ENCODE data around the gene CFAP65.

The CFAP65 gene

GRCh38 chr2:218981390-218981880, 59.9 kb downstream of the CFAP65 start:
- no peak overlapping the region for H3K4me3 ChIP-seq (ENCODE audit: low read depth, low read length)
- no peak for TF ChIP-seq CTCF (IDR thresholded peaks at IDR 0.05; ENCODE audit: borderline replicate concordance, insufficient read depth, low read depth, low read length)

- TF ChIP-seq CTCF (IDR thresholded peaks at IDR 0.05; ENCODE audit: borderline replicate concordance, insufficient read depth, low read depth, low read length) = no peak
- no peak overlapping the region for H3K4me3 ChIP-seq (ENCODE audit: low read depth, low read length)
These were observed 60.5 kb downstream of the CFAP65 start for GRCh38 chr2:218980735-218981389.

- peak overlapping the region; percentile 31 for H3K4me3 ChIP-seq (ENCODE audit: low read depth, low read length)
- peak; percentile 92 for TF ChIP-seq CTCF (IDR thresholded peaks at IDR 0.05; ENCODE audit: borderline replicate concordance, insufficient read depth, low read depth, low read length)
These were observed 61.2 kb downstream of the CFAP65 start for GRCh38 chr2:218979846-218980734.

GRCh38 chr2:218975060-218975777, 66.1 kb downstream of the CFAP65 start:
- no peak for TF ChIP-seq CTCF (IDR thresholded peaks at IDR 0.05; ENCODE audit: borderline replicate concordance, insufficient read depth, low read depth, low read length)
- no peak overlapping the region for H3K4me3 ChIP-seq (ENCODE audit: low read depth, low read length)

GRCh38 chr2:218970894-218971293, 70.4 kb downstream of the CFAP65 start:
- TF ChIP-seq CTCF (IDR thresholded peaks at IDR 0.05; ENCODE audit: borderline replicate concordance, insufficient read depth, low read depth, low read length) = no peak
- H3K4me3 ChIP-seq (ENCODE audit: low read depth, low read length) = no peak overlapping the region

GRCh38 chr2:218964041-218964771, 77.1 kb downstream of the CFAP65 start:
- no peak for TF ChIP-seq CTCF (IDR thresholded peaks at IDR 0.05; ENCODE audit: borderline replicate concordance, insufficient read depth, low read depth, low read length)
- H3K4me3 ChIP-seq (ENCODE audit: low read depth, low read length) = no peak overlapping the region

All from GM12875 (cell line).